ENCODE data around the gene KRTAP1-1.
A peak's percentile ranks its signal among the peaks of the same experiment; 100 is the strongest.
"Not testable (repeated sequence)": the region's sequence is repeated elsewhere in the genome, so short reads cannot be mapped to it uniquely, and the experiment has no call there.

The KRTAP1-1 gene

GRCh38 chr17:41060052-41060604 lies 18.9 kb upstream of the KRTAP1-1 start, which contains the start of gene KRTAP2-3:
Gene KRTAP2-3 (minus strand): TSS chr17:41060114. CDS start chr17:41060050, 64 bp downstream.
- TF ChIP-seq CTCF (IDR thresholded peaks at IDR 0.05; ENCODE audit: low read length, missing control alignments), result no peak
- peak; percentile 66 for DNase-seq (ENCODE audit: low read depth)
- no peak within 1 kb of the TSS for H3K4me3 ChIP-seq (replicated peaks; ENCODE audit: low read depth, low read length)

- not testable (repeated sequence) for H3K4me3 ChIP-seq (replicated peaks; ENCODE audit: low read depth, low read length)
- DNase-seq (ENCODE audit: low read depth), result peak; percentile 49
Measured at GRCh38 chr17:41059276-41060051, 18.2 kb upstream of the KRTAP1-1 start.

GRCh38 chr17:41058741-41059140 lies 17.5 kb upstream of the KRTAP1-1 start:
- DNase-seq (ENCODE audit: low read depth), result no peak
- no peak overlapping the region for H3K4me3 ChIP-seq (replicated peaks; ENCODE audit: low read depth, low read length)
- TF ChIP-seq CTCF (IDR thresholded peaks at IDR 0.05; ENCODE audit: low read length, missing control alignments), result no peak

- no peak for TF ChIP-seq CTCF (IDR thresholded peaks at IDR 0.05; ENCODE audit: low read length, missing control alignments)
- H3K4me3 ChIP-seq (replicated peaks; ENCODE audit: low read depth, low read length), result no peak overlapping the region
- DNase-seq (ENCODE audit: low read depth), result no peak
Measured at GRCh38 chr17:41057547-41057946, 16.3 kb upstream of the KRTAP1-1 start.

GRCh38 chr17:41055130-41055529 lies 13.9 kb upstream of the KRTAP1-1 start, which contains the start of gene KRTAP2-2:
Gene KRTAP2-2 (minus strand): TSS chr17:41055230. CDS start chr17:41055211, 19 bp downstream.
- not testable (repeated sequence) for DNase-seq (ENCODE audit: low read depth); H3K4me3 ChIP-seq (replicated peaks; ENCODE audit: low read depth, low read length)

GRCh38 chr17:41054556-41054955 lies 13.3 kb upstream of the KRTAP1-1 start:
- not testable (repeated sequence) for H3K4me3 ChIP-seq (replicated peaks; ENCODE audit: low read depth, low read length); DNase-seq (ENCODE audit: low read depth)

- no peak overlapping the region for H3K4me3 ChIP-seq (replicated peaks; ENCODE audit: low read depth, low read length)
- no peak for DNase-seq (ENCODE audit: low read depth)
- no peak for TF ChIP-seq CTCF (IDR thresholded peaks at IDR 0.05; ENCODE audit: low read length, missing control alignments)
Measured at GRCh38 chr17:41054025-41054424, 12.8 kb upstream of the KRTAP1-1 start.

GRCh38 chr17:41052566-41052965 lies 11.3 kb upstream of the KRTAP1-1 start:
- no peak for DNase-seq (ENCODE audit: low read depth)
- TF ChIP-seq CTCF (IDR thresholded peaks at IDR 0.05; ENCODE audit: low read length, missing control alignments), result no peak
- no peak overlapping the region for H3K4me3 ChIP-seq (replicated peaks; ENCODE audit: low read depth, low read length)

Measured in fibroblast of pulmonary artery (primary cell).